Measurements from ENCODE around the gene OR5B12.
"Not testable (repeated sequence)": the region's sequence is repeated elsewhere in the genome, so short reads cannot be mapped to it uniquely, and the experiment has no call there.

Gene OR5B12

GRCh38 chr11:58442136-58442535 is at the start of gene OR5B12:
Gene OR5B12, minus strand, starts transcription at chr11:58442236. Its CDS starts 2,085 bp downstream, at chr11:58440151.
- DNase-seq = no peak

- DNase-seq = no peak
These were observed 48.8 kb upstream of the OR5B12 start for GRCh38 chr11:58490827-58491226.

DNA sequence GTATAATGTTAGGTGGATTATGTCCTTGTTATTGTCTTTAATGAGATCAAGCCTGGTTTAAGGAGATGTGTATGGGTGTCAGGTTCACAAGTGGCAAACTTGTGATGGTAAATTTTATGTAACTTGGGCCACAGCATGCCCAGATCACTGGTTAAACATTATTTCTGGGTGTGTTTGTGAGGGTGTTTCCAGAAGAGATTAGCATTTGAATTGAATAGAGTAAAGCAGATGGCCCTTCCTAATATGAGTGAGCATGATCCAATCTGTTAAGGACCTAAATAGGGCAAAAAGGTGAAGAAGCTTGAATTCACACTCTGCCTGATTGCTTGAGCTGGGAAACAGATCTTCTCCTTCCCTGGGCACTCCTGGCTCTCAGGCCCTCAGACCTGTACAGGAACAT is 45.1 kb upstream of the OR5B12 start:
- no peak for DNase-seq

DNA sequence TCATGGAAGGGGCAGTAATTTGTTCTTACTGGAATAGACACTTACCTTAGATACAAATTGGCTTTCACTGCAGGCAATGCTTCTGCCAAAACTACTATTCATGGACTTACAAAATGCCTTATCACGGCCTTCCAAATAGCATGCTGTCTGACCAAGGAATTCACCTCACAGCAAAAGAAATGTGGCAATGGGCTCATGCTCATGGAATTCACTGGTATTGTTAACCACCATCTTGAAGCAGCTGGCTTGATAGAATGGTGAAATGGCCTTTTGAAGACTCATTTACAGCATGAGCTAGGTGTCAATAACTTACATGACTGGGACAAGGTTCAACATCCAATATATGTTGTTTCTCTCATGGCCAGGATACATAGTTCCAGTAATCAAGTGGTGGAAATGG is 43.9 kb upstream of the OR5B12 start:
- no peak for DNase-seq

- peak in 1 of 2 experiments; percentile 27 for DNase-seq
These were observed 29.9 kb upstream of the OR5B12 start for GRCh38 chr11:58471892-58472291.

DNA sequence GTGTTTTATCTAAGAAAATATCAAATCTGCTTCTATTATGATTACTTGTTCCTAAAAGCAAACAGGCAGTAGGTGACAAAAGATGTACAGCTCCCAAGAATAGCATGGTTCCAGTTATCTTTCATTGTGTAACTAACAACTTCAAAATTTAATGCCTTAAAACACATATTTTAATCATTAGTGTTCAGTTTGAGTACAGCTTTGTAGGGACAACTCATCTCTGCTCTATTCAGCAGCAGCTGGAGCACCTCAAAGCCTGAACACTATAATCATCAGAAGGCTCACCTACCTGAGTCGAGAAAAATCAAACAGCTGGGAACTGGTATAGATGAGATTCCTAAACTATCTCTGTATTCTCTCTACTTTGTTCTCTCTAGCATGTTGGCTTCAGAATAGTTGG is 24.3 kb upstream of the OR5B12 start:
- no peak for DNase-seq

GRCh38 chr11:58465690-58466089 is 23.7 kb upstream of the OR5B12 start:
- DNase-seq = no peak

DNA sequence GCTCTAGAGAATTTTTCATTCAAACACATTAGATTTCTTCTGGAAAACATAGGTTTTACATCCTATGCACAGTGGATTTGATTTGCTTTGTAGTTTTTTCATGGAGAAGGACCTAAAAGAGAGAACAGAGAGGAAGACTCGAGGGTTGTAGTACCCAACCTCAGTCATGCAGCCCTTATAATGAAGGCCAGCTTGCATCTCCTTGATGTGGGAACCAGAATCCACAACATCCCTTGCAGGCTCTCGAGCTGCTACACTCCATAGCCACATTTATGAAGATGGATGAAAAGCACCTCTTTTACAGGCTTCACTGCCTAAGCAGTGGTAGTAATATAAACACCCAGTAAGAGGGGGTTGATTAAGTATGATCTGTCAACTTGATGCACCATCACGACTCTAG is 9.5 kb upstream of the OR5B12 start:
- DNase-seq = no peak

GRCh38 chr11:58446294-58446693 is 4.3 kb upstream of the OR5B12 start:
- no peak for DNase-seq

GRCh38 chr11:58444300-58444699 is 2.3 kb upstream of the OR5B12 start:
- no peak for DNase-seq

DNA sequence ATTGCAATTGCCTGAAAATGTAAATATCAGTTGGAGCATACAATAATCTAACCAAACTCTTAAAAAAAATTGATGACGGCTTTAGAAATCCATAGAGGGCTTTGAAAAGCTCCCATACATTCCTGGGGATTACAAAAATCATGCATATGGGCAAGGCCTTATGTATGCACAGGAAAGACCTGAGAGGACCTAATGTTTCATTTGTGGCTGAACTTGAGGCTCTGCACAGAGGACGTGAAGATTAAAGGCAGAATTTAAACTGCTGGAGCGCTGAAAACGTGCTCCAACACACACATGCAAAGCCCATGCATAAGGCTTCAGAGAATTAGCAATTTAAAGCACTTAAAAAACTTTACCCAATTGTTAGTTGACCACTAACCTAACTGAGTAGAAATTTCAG is 3.5 kb downstream of the OR5B12 start:
- DNase-seq = no peak

DNA sequence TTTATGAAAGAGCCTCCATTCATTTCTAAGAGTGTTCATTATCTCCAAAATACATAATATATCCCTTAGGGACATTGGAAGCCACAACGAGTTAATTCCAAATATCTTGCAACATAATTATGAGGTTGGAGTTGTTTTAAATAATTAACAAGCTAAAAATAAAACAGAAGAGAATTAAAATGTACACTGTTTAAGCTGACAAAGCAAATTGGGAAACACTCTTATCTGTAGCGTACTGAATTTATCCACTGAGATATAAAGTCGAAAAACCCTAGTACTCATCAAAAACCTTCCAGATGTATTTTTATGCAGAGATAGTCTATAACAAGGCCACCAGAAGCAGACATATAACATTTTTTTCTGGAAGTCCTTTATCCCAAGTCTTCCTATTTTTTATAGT is 7.8 kb downstream of the OR5B12 start:
- DNase-seq = no peak

DNA sequence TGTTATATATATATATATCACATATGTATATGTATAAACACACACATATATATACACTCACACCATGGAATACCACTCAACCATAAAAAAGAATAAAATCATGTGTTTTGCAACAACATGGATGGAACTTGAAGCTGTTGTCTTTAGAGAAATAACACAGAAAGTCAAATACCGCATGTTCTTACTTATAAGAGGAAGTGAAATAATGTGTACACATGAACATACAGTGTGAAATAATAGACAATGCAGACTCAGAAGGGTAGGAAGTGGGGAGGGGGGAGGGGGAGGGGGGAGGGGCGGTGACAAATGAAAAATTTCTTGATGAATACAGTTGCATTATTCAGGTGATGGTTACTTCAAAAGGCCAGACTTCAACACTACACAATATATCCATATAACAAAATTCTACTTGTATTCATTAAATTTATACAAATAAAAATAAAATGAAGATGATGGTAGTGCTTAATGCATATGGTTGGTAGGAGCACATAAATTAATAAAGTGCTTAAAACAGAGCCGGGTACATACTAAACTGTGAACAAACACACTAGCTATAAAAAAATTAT is 8.3 kb downstream of the OR5B12 start:
- DNase-seq = no peak

DNA sequence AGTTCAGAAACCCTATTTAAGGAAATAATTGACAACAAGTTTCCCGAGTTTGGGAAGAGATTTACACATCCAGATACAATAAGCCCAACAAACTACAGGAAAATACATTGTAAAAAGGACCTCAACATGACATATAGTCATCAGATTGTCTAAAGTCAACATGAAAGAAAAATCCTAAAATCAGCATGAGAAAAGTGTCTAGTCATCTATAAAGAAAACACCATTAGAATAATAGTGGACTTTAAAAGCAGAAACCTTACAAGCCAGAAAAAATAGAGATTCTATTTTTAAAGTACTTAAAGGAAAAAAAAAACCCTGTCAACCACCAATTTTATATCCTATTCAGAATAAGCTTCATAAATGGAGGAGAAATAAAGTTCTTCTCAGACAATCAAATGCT is 12.8 kb downstream of the OR5B12 start:
- no peak for DNase-seq

DNA sequence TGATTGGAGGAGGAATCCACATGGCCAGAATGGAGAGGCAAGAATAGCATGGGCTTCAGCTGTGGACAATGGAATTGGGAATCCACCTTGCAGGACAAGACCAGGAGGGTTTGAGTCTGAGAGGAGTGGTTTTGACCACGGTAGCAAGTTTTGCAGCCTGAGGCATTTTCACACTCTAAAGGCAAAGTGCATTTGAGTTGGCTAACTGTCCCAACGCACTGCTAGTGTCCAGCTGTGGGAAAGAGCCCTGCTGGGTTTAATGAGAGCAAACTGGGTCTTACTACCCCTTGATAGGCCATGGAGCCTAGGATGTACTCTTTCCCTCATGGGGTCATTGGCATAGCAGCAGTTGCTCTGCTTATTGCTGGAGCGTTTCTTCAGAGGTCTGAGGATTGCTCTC is 14.0 kb downstream of the OR5B12 start, which contains the start of gene OR5B2:
Gene OR5B2 (minus strand): TSS at position 101 of the 400 bp plus-strand sequence. CDS start 4,860 bp downstream, outside the sequence.
- DNase-seq = no peak

GRCh38 chr11:58406774-58407173 is 35.3 kb downstream of the OR5B12 start, which contains the start of gene OR5B3:
Gene OR5B3, minus strand, starts transcription at chr11:58406874. Its CDS starts 3,465 bp downstream, at chr11:58403409.
- DNase-seq = no peak

DNA sequence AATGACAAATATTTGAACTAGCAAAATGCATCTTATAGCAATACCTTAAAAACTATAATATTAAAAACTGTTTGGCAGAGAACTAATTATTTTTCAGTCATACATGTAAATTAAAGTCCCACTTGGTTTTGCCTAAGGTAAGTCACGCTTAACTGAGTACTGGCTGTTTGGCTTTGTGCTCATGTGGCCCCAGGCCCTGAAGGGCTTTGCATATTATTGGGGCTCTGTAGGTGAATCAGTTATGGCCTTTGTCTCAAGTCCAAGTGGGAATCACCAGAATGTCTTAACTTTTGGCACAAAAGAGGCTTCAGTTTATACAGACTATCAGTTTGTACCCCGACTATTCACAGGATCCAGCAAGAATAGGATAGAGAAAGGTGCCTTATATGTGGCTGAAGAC is 42.4 kb downstream of the OR5B12 start:
- not testable (repeated sequence) for DNase-seq

GRCh38 chr11:58395581-58395980 is 46.5 kb downstream of the OR5B12 start:
- DNase-seq = no peak

DNA sequence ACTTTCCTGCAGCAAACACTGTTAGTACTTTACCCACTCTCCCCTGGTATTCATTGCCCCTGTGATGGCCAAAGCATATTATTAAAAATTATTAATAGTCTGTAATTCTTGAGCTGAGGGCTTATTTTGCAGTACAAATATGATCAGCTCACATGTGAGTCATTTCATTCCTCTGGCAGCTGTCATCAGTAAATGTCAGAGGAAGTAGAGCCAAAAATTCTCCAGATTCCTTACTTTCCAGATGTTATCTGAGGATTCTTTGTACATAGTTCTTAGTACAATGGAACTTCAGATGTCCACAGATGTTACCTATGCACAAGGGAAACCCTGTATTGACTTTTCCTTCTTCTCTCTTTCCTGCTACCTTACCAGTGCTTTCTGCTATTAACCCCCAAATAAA is 47.8 kb downstream of the OR5B12 start:
- no peak for DNase-seq

DNA sequence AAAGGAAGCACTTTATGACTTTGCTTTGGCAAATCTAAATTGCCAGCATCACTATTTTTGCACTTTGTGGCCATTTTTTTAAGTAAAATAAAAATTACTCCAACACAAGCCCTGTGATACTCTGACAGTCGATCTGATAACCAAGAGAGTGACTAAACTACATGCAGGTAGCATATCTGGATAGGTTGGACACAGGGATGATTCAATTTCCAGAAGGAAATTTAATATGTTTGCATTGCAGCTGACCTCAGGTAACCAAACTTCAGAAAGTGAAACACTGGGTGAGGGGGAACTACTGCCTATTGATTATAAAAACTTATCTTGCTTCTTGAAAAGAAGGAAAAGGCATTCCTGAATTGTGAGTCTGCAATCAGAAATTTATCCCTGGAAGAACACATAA is 49.3 kb downstream of the OR5B12 start:
- no peak for DNase-seq

GRCh38 chr11:58391879-58392278 is 50.2 kb downstream of the OR5B12 start:
- DNase-seq = no peak

DNA sequence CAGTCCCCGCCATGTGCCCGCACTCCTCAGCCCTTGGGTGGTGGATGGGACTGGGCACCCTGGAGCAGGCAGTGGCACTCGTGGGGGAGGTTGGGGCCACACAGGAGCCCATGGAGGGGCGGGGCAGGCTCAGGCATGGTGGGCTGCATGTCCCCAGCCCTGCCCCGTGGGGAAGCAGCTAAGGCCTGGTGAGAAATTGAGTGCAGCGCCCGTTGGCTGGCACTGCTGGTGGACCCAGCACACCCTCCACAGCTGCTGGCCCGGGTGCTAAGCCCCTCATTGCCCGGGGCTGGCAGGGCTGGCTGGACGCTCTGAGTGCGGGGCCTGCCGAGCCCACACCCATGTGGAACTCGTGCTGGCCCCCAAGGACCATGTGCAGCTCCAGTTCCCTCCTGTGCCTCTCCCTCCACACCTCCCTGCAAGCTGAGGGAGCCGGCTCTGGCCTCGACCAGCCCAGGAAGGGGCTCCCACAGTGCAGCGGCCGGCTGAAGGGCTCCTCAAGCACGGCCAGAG is 51.4 kb downstream of the OR5B12 start:
- DNase-seq = no peak

Measured in Kasumi-1 (cell line).